ENCODE results near the gene SLC4A5.

DNA sequence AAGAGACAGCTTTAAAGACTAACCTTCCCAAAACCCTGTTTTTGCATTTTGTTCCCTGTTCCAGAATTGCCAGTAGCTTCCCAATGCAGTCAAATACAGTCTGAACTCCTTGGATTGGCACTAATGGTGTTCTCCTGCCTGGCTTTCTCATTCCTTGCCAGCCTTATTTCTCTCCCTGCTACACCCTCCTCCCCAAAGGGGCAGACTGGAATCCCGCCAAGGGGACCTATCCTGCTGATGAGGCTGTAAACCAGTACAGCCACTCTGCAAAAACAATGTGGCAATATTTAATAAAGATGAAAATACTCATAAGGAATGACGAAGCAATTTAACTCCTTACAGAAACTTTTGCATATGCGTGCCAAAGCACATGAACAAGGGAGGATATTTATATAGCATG lies 4.5 kb upstream of the SLC4A5 start:
- TF ChIP-seq, protein P1, sequence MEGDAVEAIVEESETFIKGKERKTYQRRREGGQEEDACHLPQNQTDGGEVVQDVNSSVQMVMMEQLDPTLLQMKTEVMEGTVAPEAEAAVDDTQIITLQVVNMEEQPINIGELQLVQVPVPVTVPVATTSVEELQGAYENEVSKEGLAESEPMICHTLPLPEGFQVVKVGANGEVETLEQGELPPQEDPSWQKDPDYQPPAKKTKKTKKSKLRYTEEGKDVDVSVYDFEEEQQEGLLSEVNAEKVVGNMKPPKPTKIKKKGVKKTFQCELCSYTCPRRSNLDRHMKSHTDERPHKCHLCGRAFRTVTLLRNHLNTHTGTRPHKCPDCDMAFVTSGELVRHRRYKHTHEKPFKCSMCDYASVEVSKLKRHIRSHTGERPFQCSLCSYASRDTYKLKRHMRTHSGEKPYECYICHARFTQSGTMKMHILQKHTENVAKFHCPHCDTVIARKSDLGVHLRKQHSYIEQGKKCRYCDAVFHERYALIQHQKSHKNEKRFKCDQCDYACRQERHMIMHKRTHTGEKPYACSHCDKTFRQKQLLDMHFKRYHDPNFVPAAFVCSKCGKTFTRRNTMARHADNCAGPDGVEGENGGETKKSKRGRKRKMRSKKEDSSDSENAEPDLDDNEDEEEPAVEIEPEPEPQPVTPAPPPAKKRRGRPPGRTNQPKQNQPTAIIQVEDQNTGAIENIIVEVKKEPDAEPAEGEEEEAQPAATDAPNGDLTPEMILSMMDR (conservative IDR thresholded peaks at IDR 0.05 in 1 of 2, IDR thresholded peaks at IDR 0.05 in 1 of 2; ENCODE audit: extremely low read depth in 1 of 2, insufficient read depth in 1 of 2, low read depth in 1 of 2, low read length in 2 of 2), result no peak
- TF ChIP-seq EZH2 (IDR thresholded peaks at IDR 0.05; ENCODE audit: borderline replicate concordance, low read length), result no peak
